Neural crest cell (in vitro differentiated cells): ENCODE data around the gene S100A8. TPM values are rescaled to one million over a fixed set of nuclear protein-coding genes. Genes with fewer than 3 reads are reported as not detected.

ENCODE experiments used
- DNase-seq: peaks from one replicate; pipeline ENCODE4 v3.0.0; 2021; ENCODE audit warnings: low read depth, mixed read lengths, low spot score
- H3K27ac Mint-ChIP-seq: one replicate; pipeline ENCODE4 v1.8.0; 2021; ENCODE audit warnings: mild to moderate bottlenecking, mixed read lengths; ENCODE audit not compliant: unreplicated experiment
- H3K27me3 Mint-ChIP-seq: 2 replicates; pipeline ENCODE4 v1.8.0; 2021; ENCODE audit warnings: low read depth, mild to moderate bottlenecking, mixed read lengths
- H3K36me3 Mint-ChIP-seq: 2 replicates; pipeline ENCODE4 v1.8.0; 2021; ENCODE audit warnings: low read depth, mild to moderate bottlenecking, mixed read lengths
- H3K4me1 Mint-ChIP-seq: 2 replicates; pipeline ENCODE4 v1.8.0; 2021; ENCODE audit warnings: mixed read lengths
- H3K4me3 Mint-ChIP-seq: one replicate; pipeline ENCODE4 v1.8.0; 2021; ENCODE audit warnings: mild to moderate bottlenecking, mixed read lengths
- H3K9me3 Mint-ChIP-seq: 2 replicates; pipeline ENCODE4 v1.8.0; 2021; ENCODE audit warnings: mixed read lengths
- CTCF ChIP-seq: fragments of 200-600 bp; sonication (generic); conservative IDR thresholded peaks from 2 replicates; pipeline ENCODE4 v1.5.0; 2021; ENCODE audit warnings: antibody characterized with exemption, mild to moderate bottlenecking
- total RNA-seq: library from RNA; stranded (reverse); gene quantifications from 2 replicates; pipeline ENCODE4 v1.2.1, GENCODE V29; 2021

The S100A8 gene
- total RNA-seq, 1 donor from 2014 or later: not detected

GRCh38 chr1:153367090-153367489 is 23.8 kb downstream of the S100A8 start:
- DNase-seq: no peak
- peaks cover 62% of the 10 kb centered on the region for H3K27me3 Mint-ChIP-seq
- no peak overlapping the region for H3K4me3 Mint-ChIP-seq
- H3K27ac Mint-ChIP-seq: no peak overlapping the region
- no peaks in the 10 kb centered on the region for H3K36me3 Mint-ChIP-seq
- no peaks in the 10 kb centered on the region for H3K4me1 Mint-ChIP-seq
- no peak for TF ChIP-seq CTCF
- no peaks in the 10 kb centered on the region for H3K9me3 Mint-ChIP-seq

DNA sequence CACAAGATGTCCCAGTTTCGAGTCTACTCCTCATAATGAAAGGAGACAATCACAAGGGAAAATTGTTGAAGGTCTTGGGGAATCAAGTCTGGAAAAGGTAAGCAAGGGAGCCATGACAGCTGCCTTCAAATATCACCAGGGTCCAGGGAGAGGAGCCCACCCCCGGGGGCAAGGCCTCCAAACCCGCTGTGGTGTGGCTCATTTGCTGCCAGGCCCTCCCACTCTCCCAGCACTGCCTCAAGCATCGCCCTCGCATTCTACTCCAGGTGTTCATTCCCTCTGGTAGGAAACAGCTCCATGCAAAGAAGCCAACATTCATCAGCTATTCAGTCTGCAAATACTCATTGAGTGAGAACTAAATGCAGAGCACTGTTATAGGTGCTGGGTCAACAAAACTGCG is 24.6 kb downstream of the S100A8 start:
- no peak overlapping the region for H3K4me3 Mint-ChIP-seq
- no peak overlapping the region for H3K27ac Mint-ChIP-seq
- TF ChIP-seq CTCF: no peak
- no peaks in the 10 kb centered on the region for H3K36me3 Mint-ChIP-seq
- no peaks in the 10 kb centered on the region for H3K9me3 Mint-ChIP-seq
- H3K27me3 Mint-ChIP-seq: peaks cover 54% of the 10 kb centered on the region
- DNase-seq: no peak
- no peaks in the 10 kb centered on the region for H3K4me1 Mint-ChIP-seq

GRCh38 chr1:153365696-153366095 is 25.2 kb downstream of the S100A8 start:
- no peak for TF ChIP-seq CTCF
- Mint-ChIP-seq H3K9me3 (no peaks in the 10 kb centered on the region), H3K27me3 (peaks cover 52% of the 10 kb centered on the region), H3K27ac (no peak overlapping the region), H3K4me1 (no peaks in the 10 kb centered on the region), H3K4me3 (no peak overlapping the region), H3K36me3 (no peaks in the 10 kb centered on the region)
- no peak for DNase-seq

DNA sequence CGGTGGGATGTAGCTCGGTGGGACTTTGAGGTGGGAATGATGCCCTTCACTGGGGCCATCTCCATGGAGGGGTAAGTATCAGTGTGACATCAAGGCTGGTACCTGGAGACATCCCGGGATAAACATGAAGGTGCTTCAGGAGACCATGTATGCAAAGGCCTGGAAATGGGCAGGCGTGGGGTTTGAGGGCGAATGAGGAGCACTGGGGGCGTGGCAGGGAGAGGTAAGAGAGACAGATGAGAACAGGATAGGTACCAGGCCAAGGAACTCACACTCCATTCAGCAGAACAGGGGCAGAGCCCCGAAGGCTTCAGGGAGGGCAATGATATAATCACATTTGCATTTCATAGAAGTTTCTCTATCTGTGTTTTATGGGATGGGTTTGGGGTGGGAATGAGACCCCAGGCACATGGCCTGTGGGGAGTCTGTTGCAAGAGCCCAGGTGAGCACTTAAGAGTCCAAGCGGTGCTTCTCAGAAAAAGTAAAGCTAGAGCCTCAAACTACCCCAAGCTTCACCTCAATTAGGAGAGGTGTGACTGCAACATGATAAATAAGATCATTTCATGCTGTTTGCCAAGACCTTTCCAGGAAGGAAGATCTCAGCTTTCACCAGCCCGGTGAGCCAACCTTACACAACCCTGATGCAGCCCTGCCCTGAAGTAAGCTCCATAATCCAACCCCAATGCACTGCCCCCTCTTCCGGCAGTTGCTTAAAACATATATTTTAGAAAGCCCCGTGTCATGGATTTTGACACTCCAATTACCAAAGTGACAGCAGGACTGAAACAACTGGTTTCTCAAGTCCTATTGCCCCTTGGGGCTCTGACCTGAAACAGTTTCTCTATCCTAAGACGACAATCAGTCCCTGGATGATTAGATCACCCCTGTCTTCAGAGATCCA is 25.9 kb downstream of the S100A8 start:
- peaks cover 47% of the 10 kb centered on the region for H3K27me3 Mint-ChIP-seq
- no peak for TF ChIP-seq CTCF
- no peak overlapping the region for H3K27ac Mint-ChIP-seq
- no peaks in the 10 kb centered on the region for H3K4me1 Mint-ChIP-seq
- no peaks in the 10 kb centered on the region for H3K36me3 Mint-ChIP-seq
- no peaks in the 10 kb centered on the region for H3K9me3 Mint-ChIP-seq
- DNase-seq: no peak
- no peak overlapping the region for H3K4me3 Mint-ChIP-seq

- peaks cover 42% of the 10 kb centered on the region for H3K27me3 Mint-ChIP-seq
- H3K27ac Mint-ChIP-seq: no peak overlapping the region
- no peaks in the 10 kb centered on the region for H3K4me1 Mint-ChIP-seq
- no peaks in the 10 kb centered on the region for H3K9me3 Mint-ChIP-seq
- H3K4me3 Mint-ChIP-seq: no peak overlapping the region
- H3K36me3 Mint-ChIP-seq: no peaks in the 10 kb centered on the region
- DNase-seq: no peak
- no peak for TF ChIP-seq CTCF
Observed at GRCh38 chr1:153364156-153364555, 26.7 kb downstream of the S100A8 start.
